GM10248 (cell line): ENCODE results near the gene ENPP6.
"Not testable (repeated sequence)": the region's sequence is repeated elsewhere in the genome, so short reads cannot be mapped to it uniquely, and the experiment has no call there.

Experiments
- CTCF ChIA-PET: fragments of 300-600 bp; sonication (Branson Sonifier 250); formaldehyde crosslinking; extraction: SDS; loops from one replicate; lab custom pipeline; 2021; ENCODE audit warnings: antibody characterized with exemption; lab: Yijun Ruan, JAX
- POLR2A ChIA-PET: fragments of 350-650 bp; sonication (Branson Sonifier 250); formaldehyde crosslinking; extraction: SDS; loops from one replicate; lab custom pipeline; 2020; ENCODE audit warnings: antibody characterized with exemption; lab: Yijun Ruan, JAX
- DNase-seq: peaks from one replicate; pipeline ENCODE4 v3.0.0; 2012; ENCODE audit errors: extremely low spot score
- TF ChIP-seq, protein P1 (sequence below): IDR thresholded peaks from 2 replicates; pipeline ENCODE4 v1.5.1; 2012; ENCODE audit warnings: mild to moderate bottlenecking, low read depth; ENCODE audit errors: extremely low read depth, missing control alignments, control extremely low read depth

Gene ENPP6

DNA sequence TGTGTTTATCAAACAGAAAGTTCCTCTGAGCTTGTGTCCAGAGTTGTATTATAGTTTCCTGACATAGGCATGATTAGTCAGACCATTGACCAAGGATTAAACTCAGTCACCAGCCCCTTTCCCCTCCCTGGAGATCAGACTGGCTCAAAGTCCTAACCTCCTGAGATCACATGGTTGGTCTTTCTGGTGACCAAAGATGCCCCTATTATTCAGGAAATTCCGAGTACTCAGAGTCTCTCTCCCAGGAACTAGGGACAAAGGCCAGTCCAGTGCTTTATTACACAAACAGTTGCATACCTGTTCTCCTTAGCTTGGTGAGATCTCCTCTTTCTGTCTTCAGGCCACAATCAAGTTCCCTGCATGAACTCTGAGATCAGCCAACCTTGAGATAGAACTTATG, 14.5 kb upstream of the ENPP6 start:
- POLR2A ChIA-PET: no interaction called here
- no peak for DNase-seq
- CTCF ChIA-PET: interaction anchor here (0.7 to 1.3 kb wide), 4 partner anchors 11 to 19 kb away, joined by 3 to 4 read pairs (median 4); no protein-coding TSS in a partner anchor
- TF ChIP-seq, protein P1, sequence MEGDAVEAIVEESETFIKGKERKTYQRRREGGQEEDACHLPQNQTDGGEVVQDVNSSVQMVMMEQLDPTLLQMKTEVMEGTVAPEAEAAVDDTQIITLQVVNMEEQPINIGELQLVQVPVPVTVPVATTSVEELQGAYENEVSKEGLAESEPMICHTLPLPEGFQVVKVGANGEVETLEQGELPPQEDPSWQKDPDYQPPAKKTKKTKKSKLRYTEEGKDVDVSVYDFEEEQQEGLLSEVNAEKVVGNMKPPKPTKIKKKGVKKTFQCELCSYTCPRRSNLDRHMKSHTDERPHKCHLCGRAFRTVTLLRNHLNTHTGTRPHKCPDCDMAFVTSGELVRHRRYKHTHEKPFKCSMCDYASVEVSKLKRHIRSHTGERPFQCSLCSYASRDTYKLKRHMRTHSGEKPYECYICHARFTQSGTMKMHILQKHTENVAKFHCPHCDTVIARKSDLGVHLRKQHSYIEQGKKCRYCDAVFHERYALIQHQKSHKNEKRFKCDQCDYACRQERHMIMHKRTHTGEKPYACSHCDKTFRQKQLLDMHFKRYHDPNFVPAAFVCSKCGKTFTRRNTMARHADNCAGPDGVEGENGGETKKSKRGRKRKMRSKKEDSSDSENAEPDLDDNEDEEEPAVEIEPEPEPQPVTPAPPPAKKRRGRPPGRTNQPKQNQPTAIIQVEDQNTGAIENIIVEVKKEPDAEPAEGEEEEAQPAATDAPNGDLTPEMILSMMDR: no peak

DNA sequence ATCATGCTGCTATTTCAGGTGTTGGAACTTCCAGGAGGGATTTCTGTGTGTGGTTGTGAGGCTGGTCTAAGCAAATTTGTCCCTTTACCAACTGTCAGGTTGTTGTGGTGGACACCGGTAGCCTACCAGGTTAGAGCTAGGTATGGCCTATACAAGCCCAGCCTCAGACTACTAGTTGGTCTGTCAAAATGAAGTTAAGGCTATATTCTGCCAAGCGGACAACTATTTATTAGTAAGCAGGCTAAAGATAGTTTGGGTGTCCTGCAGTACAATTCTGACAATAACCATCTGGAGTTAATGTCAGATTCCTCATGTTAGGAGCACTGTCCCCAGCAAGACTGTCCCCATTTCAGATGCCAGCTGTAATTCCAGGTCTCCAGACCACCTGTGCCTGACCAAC, 13.9 kb upstream of the ENPP6 start:
- TF ChIP-seq, protein P1: no peak
- POLR2A ChIA-PET: no interaction called here
- CTCF ChIA-PET: interaction anchor here (0.7 to 1.3 kb wide), 5 partner anchors 11 to 32 kb away, joined by 3 to 4 read pairs (median 4); no protein-coding TSS in a partner anchor
- no peak for DNase-seq

DNA sequence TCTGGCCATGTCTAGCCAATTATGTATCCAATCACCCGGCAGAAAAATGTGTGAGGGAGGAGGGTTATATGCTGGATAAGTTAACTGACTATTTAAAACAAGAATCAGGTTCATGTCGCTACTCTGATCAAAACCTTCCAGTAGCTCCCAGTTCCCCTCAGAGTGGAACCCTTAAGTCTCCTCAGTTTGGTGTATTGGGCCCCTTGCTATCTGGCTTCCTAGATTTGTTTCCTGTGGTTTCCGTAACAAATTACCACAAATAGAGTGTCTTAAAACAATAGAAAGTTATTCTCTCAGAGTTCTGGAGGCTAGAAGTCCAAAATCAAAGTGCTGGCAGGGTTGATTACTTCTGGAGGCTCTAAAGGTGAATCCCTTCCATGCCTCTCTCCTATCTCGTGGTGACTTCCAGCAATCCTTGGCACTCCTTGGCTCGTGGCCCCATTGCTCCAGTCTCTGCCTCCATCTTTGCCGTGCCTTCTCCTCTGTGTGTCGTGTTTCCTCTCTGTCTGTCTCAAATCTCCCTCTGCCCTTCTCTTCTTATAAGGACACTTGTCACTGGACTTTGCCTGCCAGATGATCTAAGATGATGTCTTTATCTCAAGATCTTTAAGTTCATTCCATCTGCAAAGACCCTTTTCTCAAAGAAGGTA, 10.5 kb upstream of the ENPP6 start:
- DNase-seq: no peak
- CTCF ChIA-PET: no interaction called here
- TF ChIP-seq, protein P1: no peak
- POLR2A ChIA-PET: no interaction called here

DNA sequence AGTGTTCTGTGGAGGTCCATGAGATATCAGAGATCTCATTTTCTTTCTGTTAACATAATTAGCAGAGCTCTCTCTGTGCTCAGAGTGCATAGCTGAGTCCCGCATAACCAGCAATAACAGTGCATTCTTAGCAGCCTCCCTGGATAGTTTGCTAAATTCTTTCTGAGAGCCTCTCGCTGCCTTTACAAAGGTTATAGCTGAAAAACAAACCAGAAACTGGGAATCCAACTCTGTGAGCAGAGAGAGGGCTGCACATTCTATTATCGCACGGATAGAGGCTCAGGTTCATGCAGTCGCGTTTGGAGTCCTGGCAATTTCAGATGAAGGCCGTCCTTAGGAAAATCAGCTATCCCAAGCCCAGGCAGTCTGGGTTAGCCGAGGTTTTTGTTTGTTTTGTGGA, 1.2 kb downstream of the ENPP6 start:
- TF ChIP-seq, protein P1: no peak
- DNase-seq: no peak
- POLR2A ChIA-PET: no interaction called here
- CTCF ChIA-PET: interaction anchor here (2.1 kb wide), 1 partner anchor 10 kb away, joined by 4 read pairs; no protein-coding TSS in a partner anchor

DNA sequence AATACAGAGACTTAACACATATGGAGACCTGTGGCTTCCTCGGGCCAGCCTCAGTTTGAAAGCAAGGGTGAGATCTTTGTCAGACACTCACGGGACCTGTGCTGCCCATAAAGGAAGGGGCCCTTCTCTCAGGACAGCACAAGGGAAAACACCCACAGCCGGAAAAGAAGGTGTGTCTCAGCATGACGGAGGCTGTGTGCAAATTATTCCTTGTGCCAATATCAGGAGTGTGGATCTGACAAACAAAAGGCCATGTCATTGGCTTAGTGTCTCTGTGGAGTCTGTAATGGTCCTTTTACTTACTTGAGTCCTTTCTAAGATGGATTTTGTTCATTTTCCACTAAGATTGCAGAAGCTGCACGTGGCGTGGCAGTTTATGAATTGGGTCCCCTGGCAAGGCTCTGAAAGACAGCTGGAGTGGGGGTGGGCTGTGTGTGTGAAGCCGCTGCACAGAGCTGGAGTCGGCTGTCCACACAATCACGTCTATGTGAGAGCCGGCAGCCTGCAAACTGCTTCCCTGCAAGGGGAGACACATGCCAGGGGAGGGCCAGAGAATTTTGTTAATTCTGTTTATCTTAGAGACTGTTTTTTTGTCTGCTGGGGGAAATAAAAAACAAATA, 1.9 kb downstream of the ENPP6 start:
- no peak for DNase-seq
- POLR2A ChIA-PET: no interaction called here
- TF ChIP-seq, protein P1: no peak
- CTCF ChIA-PET: interaction anchor here (0.9 kb wide), 1 partner anchor 15 kb away, joined by 4 read pairs; no protein-coding TSS in a partner anchor

GRCh38 chr4:184214931-184215330, 2.7 kb downstream of the ENPP6 start:
- POLR2A ChIA-PET: no interaction called here
- TF ChIP-seq, protein P1: no peak
- CTCF ChIA-PET: interaction anchor here (0.9 kb wide), 1 partner anchor 14 kb away, joined by 4 read pairs; no protein-coding TSS in a partner anchor
- no peak for DNase-seq

DNA sequence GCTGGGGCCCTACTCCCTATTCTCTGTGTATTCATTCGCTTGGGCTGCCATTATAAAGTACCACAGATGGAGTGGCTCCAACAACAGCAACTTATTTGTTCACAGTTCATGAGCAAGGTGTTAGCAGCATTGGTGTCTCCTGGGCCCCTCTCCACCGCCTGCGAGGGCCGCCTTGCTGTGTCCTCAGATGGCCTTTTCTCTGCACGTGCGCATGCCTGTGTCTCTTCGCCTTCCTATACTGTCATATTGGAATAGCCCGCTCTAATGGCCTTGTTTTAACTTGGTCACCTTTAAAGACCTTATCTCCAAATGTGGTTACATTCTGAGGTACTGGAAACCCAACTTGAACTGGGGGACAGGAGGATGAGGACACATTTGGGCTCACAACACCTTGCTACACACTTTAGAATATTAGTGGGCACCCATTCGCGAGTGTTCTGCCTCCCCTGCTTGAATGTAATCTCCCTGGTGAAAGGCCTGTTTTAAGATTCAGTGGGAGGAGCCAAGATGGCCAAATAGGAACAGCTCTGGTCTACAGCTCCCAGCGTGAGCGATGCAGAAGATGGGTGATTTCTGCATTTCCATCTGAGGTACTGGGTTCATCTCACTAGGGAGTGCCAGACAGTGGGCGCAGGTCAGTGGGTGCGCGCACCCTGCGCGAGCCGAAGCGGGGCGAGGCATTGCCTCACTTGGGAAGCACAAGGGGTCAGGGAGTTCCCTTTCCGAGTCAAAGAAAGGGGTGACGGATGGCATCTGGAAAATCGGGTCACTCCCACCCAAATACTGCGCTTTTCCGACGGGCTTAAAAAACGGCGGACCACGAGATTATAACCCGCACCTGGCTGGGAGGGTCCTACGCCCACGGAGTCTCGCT, 9.7 kb downstream of the ENPP6 start:
- CTCF ChIA-PET, POLR2A ChIA-PET, DNase-seq: not testable (repeated sequence)
